Small intestine (tissue), 7 donors: ENCODE results near the gene ATP8A2. TPM values are rescaled to one million over a fixed set of nuclear protein-coding genes. Genes with fewer than 3 reads are reported as not detected.

Experiments
- DNase-seq, 2 donors: peaks; one replicate each; pipeline versions ENCODE4 v3.0.0 to v3.0.0-alpha.2; 2013
- FAIRE-seq: peaks from 2 replicates; lab custom pipeline; 2012; peaks lifted over from hg19 to GRCh38; lab: Jason Lieb, UNC
- H3K27ac ChIP-seq, 3 donors: one replicate each; pipeline ENCODE4 v1.5.1; 2013; ENCODE audit warnings: low read length in 2 of 3, mild to moderate bottlenecking in 2 of 3, control low read depth in 1 of 3, inconsistent platforms in 1 of 3, low read depth in 1 of 3, moderate library complexity in 1 of 3
- H3K27me3 ChIP-seq, 3 donors: one replicate each; pipeline ENCODE4 v1.6.1; 2013; ENCODE audit warnings: low read length in 3 of 3, inconsistent platforms in 1 of 3; ENCODE audit not compliant: control insufficient read depth in 3 of 3, insufficient read depth in 3 of 3
- H3K36me3 ChIP-seq, 3 donors: one replicate each; pipeline ENCODE4 v1.6.1; 2013; ENCODE audit warnings: low read length in 3 of 3, inconsistent platforms in 1 of 3, low read depth in 1 of 3, mild to moderate bottlenecking in 1 of 3, moderate library complexity in 1 of 3; ENCODE audit not compliant: control insufficient read depth in 3 of 3, insufficient read depth in 2 of 3
- H3K4me1 ChIP-seq, 3 donors: one replicate each; pipeline ENCODE4 v1.6.1; 2013; ENCODE audit warnings: low read length in 2 of 3, inconsistent platforms in 1 of 3, low read depth in 1 of 3, mild to moderate bottlenecking in 1 of 3, moderate library complexity in 1 of 3; ENCODE audit not compliant: control insufficient read depth in 3 of 3, insufficient read depth in 2 of 3
- H3K4me3 ChIP-seq, 3 donors: one replicate each; pipeline ENCODE4 v1.5.1; 2013; ENCODE audit warnings: low read length in 3 of 3, control low read depth in 1 of 3, inconsistent platforms in 1 of 3, low read depth in 1 of 3, mild to moderate bottlenecking in 1 of 3, moderate library complexity in 1 of 3
- H3K9me3 ChIP-seq, 2 donors: one replicate each; pipeline ENCODE4 v1.6.1; 2013; ENCODE audit warnings: low read depth in 1 of 2, low read length in 1 of 2; ENCODE audit not compliant: control insufficient read depth in 2 of 2, insufficient read depth in 1 of 2
- WGBS, 3 donors: extraction: QIAGEN DNeasy Blood & Tissue Kit; methylation state at CpG; one replicate each; pipeline ENCODE4 v1.1.7; 2013; 5-methylcytosine and 5-hydroxymethylcytosine counted together
- polyA plus RNA-seq, 4 donors: library from polyadenylated mRNA; stranded (reverse) in 3 of 4; unstranded in 1 of 4; fragments of 200-250 nt in 3 of 4; fragments of 120-200 nt in 1 of 4; gene quantifications; one replicate each; pipeline versions ENCODE4 v1.2.1 to v1.2.3, GENCODE V29; 2013
- donor health status: healthy with polysubstance abuse.
- donor health status: control.
- donor health status: control.
- donor health status: Bipolar disorder and iron deficiency.
- donor health status: healthy.

Gene ATP8A2
- polyA plus RNA-seq, 4 donors = 0.72 to 0.79 TPM; not detected in 2

GRCh38 chr13:25988661-25989060 lies 616.9 kb downstream of the ATP8A2 start:
- Histone ChIP-seq H3K4me1 (peaks cover 0 to 6% (median 0%) of the 10 kb centered on the region in 3 donors), H3K27me3 (no peaks in the 10 kb centered on the region), H3K9me3 (peaks cover 0 to 2% of the 10 kb centered on the region in 2 donors), H3K27ac (no peak overlapping the region), H3K36me3 (no peaks in the 10 kb centered on the region), H3K4me3 (no peak overlapping the region)
- FAIRE-seq (no peak), DNase-seq (peak; percentile 20 to 71)
- WGBS, 3 donors = 29 to 35% (median 31%) methylated on average over 3 of the region's 3 CpGs

GRCh38 chr13:25990801-25991200 lies 619.0 kb downstream of the ATP8A2 start:
- DNase-seq (no peak), FAIRE-seq (no peak)
- peaks cover 0 to 6% (median 0%) of the 10 kb centered on the region in 3 donors for H3K4me1 ChIP-seq
- no peak overlapping the region for H3K4me3 ChIP-seq
- no peaks in the 10 kb centered on the region for H3K36me3 ChIP-seq
- H3K9me3 ChIP-seq = peaks cover 0 to 2% of the 10 kb centered on the region in 2 donors
- no peaks in the 10 kb centered on the region for H3K27me3 ChIP-seq
- 56 to 65% (median 64%) methylated on average over 10 of the region's 10 CpGs for WGBS, 3 donors
- H3K27ac ChIP-seq = no peak overlapping the region

- peaks cover 0 to 6% (median 0%) of the 10 kb centered on the region in 3 donors for H3K4me1 ChIP-seq
- FAIRE-seq = no peak
- H3K4me3 ChIP-seq = no peak overlapping the region
- DNase-seq = no peak
- no peaks in the 10 kb centered on the region for H3K27me3 ChIP-seq
- peaks cover 0 to 2% of the 10 kb centered on the region in 2 donors for H3K9me3 ChIP-seq
- H3K36me3 ChIP-seq = no peaks in the 10 kb centered on the region
- 30 to 55% (median 52%) methylated on average over 1 of the region's 1 CpG for WGBS, 3 donors
- no peak overlapping the region for H3K27ac ChIP-seq
Measured at GRCh38 chr13:25992076-25992475, 620.3 kb downstream of the ATP8A2 start.

GRCh38 chr13:26007261-26008125 lies 635.7 kb downstream of the ATP8A2 start:
- no peak overlapping the region for H3K4me3 ChIP-seq
- peaks cover 0 to 5% (median 0%) of the 10 kb centered on the region in 3 donors for H3K27me3 ChIP-seq
- no peaks in the 10 kb centered on the region for H3K36me3 ChIP-seq
- H3K9me3 ChIP-seq = no peaks in the 10 kb centered on the region
- H3K4me1 ChIP-seq = no peaks in the 10 kb centered on the region
- H3K27ac ChIP-seq = no peak overlapping the region
- FAIRE-seq (no peak), DNase-seq (no peak)
- 19 to 41% (median 32%) methylated on average over 1 of the region's 1 CpG for WGBS, 3 donors

- Histone ChIP-seq H3K4me1 (no peaks in the 10 kb centered on the region), H3K27me3 (peaks cover 0 to 5% (median 0%) of the 10 kb centered on the region in 3 donors), H3K27ac (no peak overlapping the region), H3K9me3 (no peaks in the 10 kb centered on the region), H3K4me3 (no peak overlapping the region), H3K36me3 (peaks cover 0 to 2% (median 0%) of the 10 kb centered on the region in 3 donors)
- WGBS, 3 donors = 53 to 73% (median 62%) methylated on average over 13 of the region's 13 CpGs
- DNase-seq (no peak), FAIRE-seq (no peak)
Measured at GRCh38 chr13:26010487-26011207, 638.9 kb downstream of the ATP8A2 start.

GRCh38 chr13:26011208-26011573 lies 639.4 kb downstream of the ATP8A2 start:
- FAIRE-seq = no peak
- H3K27ac ChIP-seq = no peak overlapping the region
- H3K9me3 ChIP-seq = no peaks in the 10 kb centered on the region
- no peak for DNase-seq
- H3K27me3 ChIP-seq = peaks cover 0 to 5% (median 0%) of the 10 kb centered on the region in 3 donors
- WGBS, 3 donors = 55 to 84% (median 71%) methylated on average over 4 of the region's 4 CpGs
- H3K36me3 ChIP-seq = peaks cover 0 to 2% (median 0%) of the 10 kb centered on the region in 3 donors
- H3K4me1 ChIP-seq = no peaks in the 10 kb centered on the region
- H3K4me3 ChIP-seq = no peak overlapping the region

DNA sequence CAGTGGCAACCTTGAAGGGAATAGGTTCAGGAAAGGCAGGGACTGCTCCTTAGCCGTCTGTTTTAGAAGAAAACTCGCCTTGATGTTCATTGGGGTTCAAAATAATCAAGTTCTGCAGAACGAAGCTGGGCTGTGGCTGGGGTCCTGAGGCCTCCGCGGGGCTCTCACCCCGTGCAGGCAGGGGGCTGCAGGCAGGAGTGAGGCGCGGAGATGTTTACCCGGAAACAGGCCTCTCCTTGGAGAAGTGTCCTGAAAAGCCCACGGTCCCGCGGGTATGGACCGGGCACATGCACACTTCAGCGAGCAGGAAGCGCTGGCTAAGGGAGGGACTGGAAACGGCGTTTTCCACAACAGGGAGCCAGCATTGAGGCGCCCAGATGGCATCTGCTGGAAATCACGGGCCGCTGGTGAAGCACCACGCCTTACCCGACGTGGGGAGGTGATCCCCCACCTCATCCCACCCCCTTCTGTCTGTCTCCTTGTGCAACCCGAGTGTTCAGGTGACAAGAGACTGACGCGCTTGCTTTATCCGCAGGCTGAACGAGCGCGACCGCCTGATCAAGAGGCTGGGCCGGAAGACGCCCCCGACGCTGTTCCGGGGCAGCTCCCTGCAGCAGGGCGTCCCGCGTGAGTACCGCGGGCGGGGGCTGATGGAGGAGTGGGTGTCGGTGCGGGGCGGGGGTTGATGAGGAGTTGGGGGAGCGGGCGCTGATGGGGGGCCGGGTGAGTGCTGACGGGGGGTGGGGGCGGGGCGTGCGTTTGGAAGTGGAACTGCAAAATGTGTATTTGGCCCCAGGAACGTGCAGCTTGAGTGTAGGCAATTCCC lies 640.4 kb downstream of the ATP8A2 start:
- no peaks in the 10 kb centered on the region for H3K4me1 ChIP-seq
- FAIRE-seq (no peak), DNase-seq (peak; percentile 1 to 32)
- H3K27me3 ChIP-seq = peaks cover 0 to 5% (median 0%) of the 10 kb centered on the region in 3 donors
- H3K4me3 ChIP-seq = peak overlapping the region in 2 of 3 donors; percentile 26 to 46
- peaks cover 0 to 2% (median 0%) of the 10 kb centered on the region in 3 donors for H3K36me3 ChIP-seq
- WGBS, 3 donors = 24 to 50% (median 42%) methylated on average over 52 to 53 of the region's 53 CpGs
- H3K27ac ChIP-seq = no peak overlapping the region
- no peaks in the 10 kb centered on the region for H3K9me3 ChIP-seq

DNA sequence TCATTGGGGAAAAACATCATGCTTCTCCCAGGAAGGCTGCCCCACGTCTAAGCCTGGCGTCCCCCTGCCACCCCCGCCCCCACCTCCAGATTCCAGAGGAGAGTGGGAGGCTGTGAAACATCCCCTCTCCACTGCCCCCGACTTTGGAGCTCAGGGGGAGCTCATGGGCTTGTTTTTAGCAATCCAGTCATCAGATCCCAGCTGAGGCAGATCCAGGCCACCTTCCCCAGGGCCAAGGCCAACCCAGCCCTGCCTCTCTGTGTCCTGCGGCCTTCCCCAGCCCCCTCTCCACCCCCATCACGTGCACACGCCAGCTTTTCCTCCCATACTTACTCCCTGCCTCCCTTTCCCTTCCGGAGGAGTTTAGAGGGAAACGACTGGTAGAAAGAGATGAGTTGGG lies 641.2 kb downstream of the ATP8A2 start:
- no peak overlapping the region for H3K27ac ChIP-seq
- peaks cover 0 to 5% (median 0%) of the 10 kb centered on the region in 3 donors for H3K27me3 ChIP-seq
- peaks cover 0 to 2% (median 0%) of the 10 kb centered on the region in 3 donors for H3K36me3 ChIP-seq
- peak overlapping the region in 1 of 3 donors; percentile 46 for H3K4me3 ChIP-seq
- FAIRE-seq = no peak
- 67 to 74% (median 67%) methylated on average over 9 of the region's 9 CpGs for WGBS, 3 donors
- no peak for DNase-seq
- H3K9me3 ChIP-seq = no peaks in the 10 kb centered on the region
- no peaks in the 10 kb centered on the region for H3K4me1 ChIP-seq
